Activated CD4-positive, alpha-beta T cell treated with anti-CD3 and anti-CD28 coated beads for 4 hours (primary cell): Measurements from ENCODE around the gene SBSN.

Experiments used
- DNase-seq, 2 donors: peaks; one replicate each; pipeline ENCODE4 v3.0.0-alpha.2; 2020

The SBSN gene

DNA sequence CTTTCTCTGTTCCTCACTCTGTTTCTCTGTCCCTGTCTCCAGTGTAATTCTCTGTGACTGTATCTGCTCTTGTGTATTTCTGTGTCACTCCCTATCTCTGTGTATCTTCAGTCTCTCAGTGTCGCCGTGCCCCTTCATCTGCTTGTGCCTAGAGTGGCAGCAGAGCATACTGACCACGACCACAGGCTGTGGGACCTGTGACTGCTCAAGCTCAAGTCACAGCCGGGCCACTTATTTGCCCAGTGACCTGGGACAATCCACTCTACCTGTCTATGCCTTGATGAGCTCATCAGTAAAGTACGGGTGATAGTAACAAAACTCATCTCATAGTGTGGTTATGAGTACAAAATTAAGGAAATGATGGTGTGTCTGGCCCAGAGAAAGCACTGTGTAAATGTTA is 26.0 kb upstream of the SBSN start:
- DNase-seq: no peak

- no peak for DNase-seq
Observed at GRCh38 chr19:35553385-35554000, 25.4 kb upstream of the SBSN start.

GRCh38 chr19:35552534-35553384 is 24.6 kb upstream of the SBSN start:
- no peak for DNase-seq

GRCh38 chr19:35551091-35551810 is 23.1 kb upstream of the SBSN start:
- no peak for DNase-seq

DNA sequence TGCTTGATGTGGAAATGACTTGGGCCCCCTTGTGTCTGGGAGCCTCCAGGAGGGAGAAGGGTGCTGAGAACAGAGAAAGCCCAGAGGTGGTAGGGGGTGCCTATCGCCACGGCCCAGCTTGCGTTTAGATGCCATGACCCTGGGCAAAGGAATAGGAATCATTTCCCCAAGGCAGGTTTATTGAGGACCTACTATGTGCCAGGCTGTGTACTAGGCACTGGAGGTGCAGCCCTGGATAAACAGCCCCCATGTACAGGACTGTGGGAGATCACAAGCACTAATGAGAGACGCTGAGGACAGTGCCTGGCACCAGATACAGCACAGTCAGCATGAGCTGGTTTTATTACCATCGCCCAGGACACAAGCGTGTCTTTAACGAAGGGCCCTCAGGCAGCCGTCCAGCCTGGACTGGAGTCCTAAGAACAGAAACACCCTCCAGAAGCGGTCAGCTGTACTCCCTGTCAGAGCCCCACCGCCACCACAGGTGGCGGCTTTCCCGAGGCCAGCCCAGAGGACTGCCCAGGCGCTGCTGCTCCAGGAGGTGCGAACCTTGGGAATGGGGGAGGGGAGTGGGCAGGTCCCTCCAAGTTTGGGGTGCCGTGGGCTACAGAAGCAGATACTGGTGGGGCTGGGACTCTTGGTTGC is 21.9 kb upstream of the SBSN start:
- DNase-seq: no peak

GRCh38 chr19:35549174-35549788 is 21.2 kb upstream of the SBSN start:
- DNase-seq: peak; percentile 54 to 62

GRCh38 chr19:35546532-35546931 is 18.4 kb upstream of the SBSN start:
- no peak for DNase-seq

GRCh38 chr19:35545855-35546381 is 17.8 kb upstream of the SBSN start:
- peak; percentile 56 to 67 for DNase-seq

- DNase-seq: peak; percentile 76 to 80
Observed at GRCh38 chr19:35545001-35545854, 17.1 kb upstream of the SBSN start, which contains the start of gene TMEM147. TSS of gene TMEM147 (plus strand) at chr19:35545626. CDS start at chr19:35545740, 114 bp downstream.

GRCh38 chr19:35544110-35544802 is 16.1 kb upstream of the SBSN start:
- DNase-seq: no peak

- DNase-seq: no peak
Observed at GRCh38 chr19:35543280-35544109, 15.4 kb upstream of the SBSN start.

DNA sequence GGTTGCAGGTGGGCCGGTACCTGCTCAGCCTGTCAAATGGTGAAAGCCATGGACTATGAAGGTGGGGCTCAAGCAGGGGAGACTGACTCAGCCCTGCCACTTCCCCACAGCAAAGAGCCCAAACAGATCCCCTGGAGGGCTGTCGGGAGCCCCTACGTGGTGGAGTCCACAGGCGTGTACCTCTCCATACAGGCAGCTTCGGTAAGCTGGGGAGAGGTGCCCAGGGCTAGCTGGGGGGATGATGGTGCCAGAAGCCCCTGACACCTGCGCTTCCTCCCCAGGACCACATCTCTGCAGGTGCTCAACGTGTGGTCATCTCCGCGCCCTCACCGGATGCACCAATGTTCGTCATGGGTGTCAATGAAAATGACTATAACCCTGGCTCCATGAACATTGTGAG is 14.1 kb upstream of the SBSN start:
- no peak for DNase-seq

GRCh38 chr19:35540356-35540927 is 12.3 kb upstream of the SBSN start:
- no peak for DNase-seq

- DNase-seq: no peak
Observed at GRCh38 chr19:35539850-35540249, 11.7 kb upstream of the SBSN start.

DNA sequence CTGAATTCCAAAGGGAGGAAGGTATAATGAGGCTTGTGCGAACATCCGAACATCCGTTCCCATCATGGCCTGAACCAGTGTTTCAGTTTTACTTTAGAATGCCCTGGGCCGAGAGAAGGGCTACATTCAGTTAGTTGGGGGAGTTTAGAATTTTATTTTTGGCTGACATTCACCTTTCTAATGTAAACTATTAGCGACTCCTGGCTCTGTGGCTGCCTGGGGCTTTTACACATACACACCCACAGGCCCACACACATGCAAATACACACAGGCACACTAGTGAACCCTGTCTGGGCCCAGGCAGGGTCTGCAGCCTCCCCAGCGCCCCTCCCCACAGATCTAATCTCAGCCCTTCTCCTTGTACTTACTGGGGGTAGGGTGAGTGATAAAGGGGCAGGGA is 11.2 kb upstream of the SBSN start:
- DNase-seq: no peak

- DNase-seq: no peak
Observed at GRCh38 chr19:35534803-35535480, 6.8 kb upstream of the SBSN start.

DNA sequence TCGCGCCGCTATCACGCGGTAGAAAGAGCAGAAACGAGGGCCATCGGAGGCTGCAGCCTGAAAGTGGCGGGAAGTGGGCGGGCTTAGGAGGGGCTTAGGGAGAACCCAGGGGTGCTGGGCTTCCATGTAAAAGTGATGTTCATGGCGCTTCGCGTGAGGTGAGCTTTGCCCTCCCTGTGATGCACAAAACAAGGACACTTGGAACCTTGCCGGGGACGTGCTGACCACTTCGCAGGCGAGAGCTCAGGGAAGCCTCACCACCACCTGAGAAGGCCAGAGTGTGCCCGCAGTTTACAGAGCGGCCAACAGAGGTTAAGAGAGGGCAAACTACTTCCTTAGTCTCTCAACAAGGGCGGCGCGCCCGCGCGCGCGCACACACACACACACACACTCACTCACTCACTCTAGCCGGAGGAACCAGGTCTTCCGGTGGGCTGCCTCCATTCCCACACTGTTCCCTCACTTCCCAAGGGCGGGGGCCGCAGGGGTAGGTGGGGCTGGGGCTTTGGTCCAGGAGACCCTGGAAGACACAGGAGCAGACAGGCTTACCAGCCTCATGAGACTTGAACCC is 5.8 kb upstream of the SBSN start:
- no peak for DNase-seq

DNA sequence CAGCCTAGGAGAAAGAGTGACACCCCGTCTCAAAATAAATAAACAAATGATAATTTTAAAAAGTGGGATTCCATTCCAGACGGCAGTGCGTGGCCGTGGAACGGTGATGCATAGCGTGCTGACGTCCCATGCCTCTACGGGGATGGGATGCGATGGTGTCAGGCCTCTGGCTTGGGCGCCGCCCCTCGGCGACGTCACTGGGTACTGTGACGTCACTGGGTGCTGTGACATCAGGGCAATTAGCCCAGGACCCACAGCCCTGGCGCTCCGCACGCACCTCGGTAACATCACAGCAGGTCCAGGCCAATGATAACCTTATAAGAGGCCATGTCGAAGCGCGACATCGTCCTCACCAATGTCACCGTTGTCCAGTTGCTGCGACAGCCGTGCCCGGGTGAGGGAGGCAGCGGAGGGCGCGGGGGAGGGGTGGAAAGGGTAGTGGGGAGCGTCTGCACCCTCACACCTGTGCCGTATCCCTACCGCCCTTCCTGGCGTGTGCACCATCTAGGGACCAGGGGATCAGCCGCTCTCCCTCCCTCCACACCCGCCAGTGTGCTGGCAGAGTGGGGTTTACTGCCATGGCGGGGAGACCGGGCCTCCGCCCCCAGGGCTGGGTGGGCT is 5.2 kb upstream of the SBSN start, which contains the start of gene GAPDHS:
GAPDHS (plus strand) TSS at position 256 of the 621 bp plus-strand sequence; CDS start at position 328, 72 bp downstream.
- DNase-seq: no peak
